Measurements from ENCODE around the gene ZCCHC10. TPM values are rescaled to one million over a fixed set of nuclear protein-coding genes. Genes with fewer than 3 reads are reported as not detected.
"Not testable (repeated sequence)": the region's sequence is repeated elsewhere in the genome, so short reads cannot be mapped to it uniquely, and the experiment has no call there.

ZCCHC10 gene
- total RNA-seq, 1 donor, result 12.3 TPM

GRCh38 chr5:132965120-132965519 lies 61.2 kb downstream of the ZCCHC10 start:
- Histone ChIP-seq H3K36me3 (ENCODE audit: insufficient read depth, low read length) (no peaks in the 10 kb centered on the region), H3K4me2 (ENCODE audit: insufficient read depth, low read length) (no peak overlapping the region), H3K79me2 (ENCODE audit: insufficient read depth, low read length) (peaks cover 33% of the 10 kb centered on the region), H4K20me1 (ENCODE audit: insufficient read depth, low read length) (peaks cover 25% of the 10 kb centered on the region), H3K4me3 (ENCODE audit: insufficient read depth, low read length) (no peak overlapping the region), H3K27me3 (ENCODE audit: insufficient read depth, low read length) (no peaks in the 10 kb centered on the region), H2AFZ (ENCODE audit: low read length) (no peak overlapping the region), H3K27ac (ENCODE audit: low read depth, low read length) (no peak overlapping the region), H3K9me3 (ENCODE audit: low read depth, low read length) (no peaks in the 10 kb centered on the region), H3K4me1 (ENCODE audit: insufficient read depth, low read length) (peaks cover 12% of the 10 kb centered on the region)
- TF ChIP-seq CTCF (IDR thresholded peaks at IDR 0.05; ENCODE audit: extremely low read depth, low read depth, low read length), result no peak
- no peak for DNase-seq (ENCODE audit: insufficient read length, low spot score, missing footprints)

- peak within 1 kb of the TSS; percentile 99 for H3K27ac ChIP-seq (ENCODE audit: low read depth, low read length)
- peaks cover 41% of the 10 kb centered on the region for H4K20me1 ChIP-seq (ENCODE audit: insufficient read depth, low read length)
- H3K36me3 ChIP-seq (ENCODE audit: insufficient read depth, low read length), result no peaks in the 10 kb centered on the region
- H3K79me2 ChIP-seq (ENCODE audit: insufficient read depth, low read length), result peaks cover 49% of the 10 kb centered on the region
- DNase-seq (ENCODE audit: insufficient read length, low spot score, missing footprints), result peak; percentile 98
- peak within 1 kb of the TSS; percentile 93 for H3K4me2 ChIP-seq (ENCODE audit: insufficient read depth, low read length)
- H3K27me3 ChIP-seq (ENCODE audit: insufficient read depth, low read length), result no peaks in the 10 kb centered on the region
- peak within 1 kb of the TSS; percentile 96 for H3K4me3 ChIP-seq (ENCODE audit: insufficient read depth, low read length)
- H3K9me3 ChIP-seq (ENCODE audit: low read depth, low read length), result no peaks in the 10 kb centered on the region
- peaks cover 15% of the 10 kb centered on the region for H3K4me1 ChIP-seq (ENCODE audit: insufficient read depth, low read length)
- TF ChIP-seq CTCF (IDR thresholded peaks at IDR 0.05; ENCODE audit: extremely low read depth, low read depth, low read length), result no peak
- peak within 1 kb of the TSS; percentile 92 for H2AFZ ChIP-seq (ENCODE audit: low read length)
Measured at GRCh38 chr5:132963171-132964104, 62.9 kb downstream of the ZCCHC10 start, which contains the start of gene AFF4. TSS of gene AFF4 (minus strand) at chr5:132963634. CDS start at chr5:132937189, 26,445 bp downstream.

DNA sequence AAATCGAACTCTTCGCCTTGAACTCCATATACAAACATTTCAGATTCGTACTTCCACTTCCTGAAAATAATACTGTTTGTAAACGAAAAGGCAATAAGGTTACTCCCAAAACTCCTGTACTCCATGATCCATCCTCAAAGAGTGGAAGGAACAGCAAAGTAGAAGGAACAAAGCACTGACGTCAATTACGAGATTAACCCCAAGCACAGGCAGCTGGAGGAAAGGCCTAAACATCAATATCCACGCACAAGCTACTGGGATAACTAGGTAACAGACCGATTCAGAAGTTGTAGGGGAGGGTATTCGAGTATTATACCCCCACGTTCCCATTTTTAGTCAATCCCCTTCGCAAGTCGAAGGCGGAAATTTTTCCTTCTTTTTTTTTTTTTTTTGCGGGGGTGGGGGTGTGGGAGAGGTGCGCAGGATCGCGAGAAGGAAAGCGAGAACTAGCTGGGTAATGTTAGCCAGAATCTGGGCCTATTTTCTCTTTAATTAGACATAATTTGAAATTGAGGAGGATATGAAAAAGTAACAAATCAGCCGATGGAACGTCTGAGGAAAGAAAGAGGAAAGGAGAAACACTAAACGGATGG lies 63.8 kb downstream of the ZCCHC10 start:
- H3K79me2 ChIP-seq (ENCODE audit: insufficient read depth, low read length), result peaks cover 58% of the 10 kb centered on the region
- H3K36me3 ChIP-seq (ENCODE audit: insufficient read depth, low read length), result peaks cover 4% of the 10 kb centered on the region
- TF ChIP-seq CTCF (IDR thresholded peaks at IDR 0.05; ENCODE audit: extremely low read depth, low read depth, low read length), result no peak
- H3K4me3 ChIP-seq (ENCODE audit: insufficient read depth, low read length), result peak overlapping the region; percentile 96
- peaks cover 49% of the 10 kb centered on the region for H4K20me1 ChIP-seq (ENCODE audit: insufficient read depth, low read length)
- no peaks in the 10 kb centered on the region for H3K27me3 ChIP-seq (ENCODE audit: insufficient read depth, low read length)
- H3K4me2 ChIP-seq (ENCODE audit: insufficient read depth, low read length), result peak overlapping the region; percentile 93
- no peaks in the 10 kb centered on the region for H3K9me3 ChIP-seq (ENCODE audit: low read depth, low read length)
- H3K27ac ChIP-seq (ENCODE audit: low read depth, low read length), result peak overlapping the region; percentile 99
- peaks cover 16% of the 10 kb centered on the region for H3K4me1 ChIP-seq (ENCODE audit: insufficient read depth, low read length)
- DNase-seq (ENCODE audit: insufficient read length, low spot score, missing footprints), result peak; percentile 86
- H2AFZ ChIP-seq (ENCODE audit: low read length), result peak overlapping the region; percentile 36

GRCh38 chr5:132961887-132962286 lies 64.5 kb downstream of the ZCCHC10 start:
- Histone ChIP-seq H3K36me3 (ENCODE audit: insufficient read depth, low read length) (peaks cover 4% of the 10 kb centered on the region), H4K20me1 (ENCODE audit: insufficient read depth, low read length) (peaks cover 55% of the 10 kb centered on the region), H3K27me3 (ENCODE audit: insufficient read depth, low read length) (no peaks in the 10 kb centered on the region), H3K9me3 (ENCODE audit: low read depth, low read length) (no peaks in the 10 kb centered on the region), H3K4me2 (ENCODE audit: insufficient read depth, low read length) (peak overlapping the region; percentile 93), H3K4me3 (ENCODE audit: insufficient read depth, low read length) (peak overlapping the region; percentile 96), H3K4me1 (ENCODE audit: insufficient read depth, low read length) (peaks cover 16% of the 10 kb centered on the region), H3K27ac (ENCODE audit: low read depth, low read length) (peak overlapping the region; percentile 99), H3K79me2 (ENCODE audit: insufficient read depth, low read length) (peaks cover 64% of the 10 kb centered on the region), H2AFZ (ENCODE audit: low read length) (no peak overlapping the region)
- TF ChIP-seq CTCF (IDR thresholded peaks at IDR 0.05; ENCODE audit: extremely low read depth, low read depth, low read length), result no peak
- DNase-seq (ENCODE audit: insufficient read length, low spot score, missing footprints), result no peak

- peak overlapping the region; percentile 96 for H3K4me3 ChIP-seq (ENCODE audit: insufficient read depth, low read length)
- peaks cover 60% of the 10 kb centered on the region for H4K20me1 ChIP-seq (ENCODE audit: insufficient read depth, low read length)
- peaks cover 16% of the 10 kb centered on the region for H3K4me1 ChIP-seq (ENCODE audit: insufficient read depth, low read length)
- H3K27ac ChIP-seq (ENCODE audit: low read depth, low read length), result peak overlapping the region; percentile 99
- H2AFZ ChIP-seq (ENCODE audit: low read length); DNase-seq (ENCODE audit: insufficient read length, low spot score, missing footprints); H3K27me3 ChIP-seq (ENCODE audit: insufficient read depth, low read length); H3K9me3 ChIP-seq (ENCODE audit: low read depth, low read length); H3K36me3 ChIP-seq (ENCODE audit: insufficient read depth, low read length): not testable (repeated sequence)
- peak overlapping the region; percentile 93 for H3K4me2 ChIP-seq (ENCODE audit: insufficient read depth, low read length)
- peaks cover 70% of the 10 kb centered on the region for H3K79me2 ChIP-seq (ENCODE audit: insufficient read depth, low read length)
Measured at GRCh38 chr5:132961123-132961815, 65.1 kb downstream of the ZCCHC10 start.

All from osteoblast (primary cell).